ENCODE results near the gene PCARE. TPM values are rescaled to one million over a fixed set of nuclear protein-coding genes. Genes with fewer than 3 reads are reported as not detected.

PCARE gene
- total RNA-seq, 2 donors from 2014 or later = not detected

- no peak for DNase-seq
- no peaks in the 10 kb centered on the region for H3K9me3 ChIP-seq
- no peaks in the 10 kb centered on the region for H3K27me3 ChIP-seq
- H3K36me3 ChIP-seq = no peaks in the 10 kb centered on the region
- TF ChIP-seq, protein P1, sequence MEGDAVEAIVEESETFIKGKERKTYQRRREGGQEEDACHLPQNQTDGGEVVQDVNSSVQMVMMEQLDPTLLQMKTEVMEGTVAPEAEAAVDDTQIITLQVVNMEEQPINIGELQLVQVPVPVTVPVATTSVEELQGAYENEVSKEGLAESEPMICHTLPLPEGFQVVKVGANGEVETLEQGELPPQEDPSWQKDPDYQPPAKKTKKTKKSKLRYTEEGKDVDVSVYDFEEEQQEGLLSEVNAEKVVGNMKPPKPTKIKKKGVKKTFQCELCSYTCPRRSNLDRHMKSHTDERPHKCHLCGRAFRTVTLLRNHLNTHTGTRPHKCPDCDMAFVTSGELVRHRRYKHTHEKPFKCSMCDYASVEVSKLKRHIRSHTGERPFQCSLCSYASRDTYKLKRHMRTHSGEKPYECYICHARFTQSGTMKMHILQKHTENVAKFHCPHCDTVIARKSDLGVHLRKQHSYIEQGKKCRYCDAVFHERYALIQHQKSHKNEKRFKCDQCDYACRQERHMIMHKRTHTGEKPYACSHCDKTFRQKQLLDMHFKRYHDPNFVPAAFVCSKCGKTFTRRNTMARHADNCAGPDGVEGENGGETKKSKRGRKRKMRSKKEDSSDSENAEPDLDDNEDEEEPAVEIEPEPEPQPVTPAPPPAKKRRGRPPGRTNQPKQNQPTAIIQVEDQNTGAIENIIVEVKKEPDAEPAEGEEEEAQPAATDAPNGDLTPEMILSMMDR (IDR thresholded peaks at IDR 0.05) = no peak
- no peak overlapping the region for H3K4me3 ChIP-seq
- intact Hi-C loops (cut with DNase I) = no loop called here
- H3K9ac ChIP-seq (ENCODE audit: low read depth in 2 of 2, low read length in 2 of 2) = no peak overlapping the region
- H3K4me1 ChIP-seq = no peaks in the 10 kb centered on the region
- H3K27ac ChIP-seq = no peak overlapping the region
These were observed 5.8 kb downstream of the PCARE start for GRCh38 chr2:29068513-29068912.

- no peaks in the 10 kb centered on the region for H3K36me3 ChIP-seq
- TF ChIP-seq, protein P1 (IDR thresholded peaks at IDR 0.05) = no peak
- no peaks in the 10 kb centered on the region for H3K27me3 ChIP-seq
- H3K9ac ChIP-seq (ENCODE audit: low read depth in 2 of 2, low read length in 2 of 2) = no peak overlapping the region
- intact Hi-C loops (cut with DNase I) = no loop called here
- no peak for DNase-seq
- H3K4me3 ChIP-seq = no peak overlapping the region
- no peaks in the 10 kb centered on the region for H3K9me3 ChIP-seq
- no peaks in the 10 kb centered on the region for H3K4me1 ChIP-seq
- H3K27ac ChIP-seq = no peak overlapping the region
These were observed 7.2 kb downstream of the PCARE start for GRCh38 chr2:29066997-29067605.

GRCh38 chr2:29066271-29066860, 8.0 kb downstream of the PCARE start:
- no peaks in the 10 kb centered on the region for H3K27me3 ChIP-seq
- no peaks in the 10 kb centered on the region for H3K4me1 ChIP-seq
- DNase-seq = no peak
- H3K9me3 ChIP-seq = no peaks in the 10 kb centered on the region
- no peak overlapping the region for H3K27ac ChIP-seq
- no peaks in the 10 kb centered on the region for H3K36me3 ChIP-seq
- TF ChIP-seq, protein P1 (IDR thresholded peaks at IDR 0.05) = no peak
- no peak overlapping the region for H3K9ac ChIP-seq (ENCODE audit: low read depth in 2 of 2, low read length in 2 of 2)
- intact Hi-C loops (cut with DNase I) = no loop called here
- H3K4me3 ChIP-seq = no peak overlapping the region

DNA sequence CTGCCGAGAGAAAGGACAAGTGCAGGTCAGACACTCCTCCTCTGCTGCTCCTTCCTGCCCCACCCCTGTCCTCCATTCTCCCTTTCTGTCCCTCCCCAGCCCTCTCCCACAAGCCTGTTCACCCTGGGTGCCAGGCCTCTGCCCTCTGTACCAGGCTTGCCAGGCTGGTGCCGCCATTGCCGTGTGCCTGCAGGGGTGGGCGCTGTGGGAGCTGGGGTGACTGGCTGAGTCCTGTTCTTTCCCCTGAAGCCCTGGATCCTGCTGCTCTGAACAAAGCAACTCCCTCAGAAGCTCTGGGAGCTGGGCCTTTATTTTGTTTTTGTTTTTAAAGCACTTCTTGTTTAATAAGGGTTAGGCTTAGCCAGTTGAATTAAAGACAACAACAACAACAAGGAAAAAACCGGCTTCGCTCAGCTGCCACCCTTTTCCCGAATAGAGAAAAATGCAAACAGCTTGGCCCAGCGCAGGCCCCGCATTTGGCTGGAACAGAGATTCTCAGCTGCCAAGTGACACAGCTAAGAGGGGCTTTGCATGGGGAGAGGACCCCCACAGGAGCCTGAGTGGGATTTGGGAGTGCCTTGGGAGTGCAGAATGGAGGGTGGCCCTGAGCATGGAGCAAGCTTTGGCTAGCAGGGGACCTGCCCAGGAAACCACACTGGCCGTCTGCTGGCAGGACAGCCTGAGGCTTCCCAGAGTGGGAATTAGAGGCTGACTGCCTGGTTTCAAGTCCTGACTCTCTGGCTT, 9.1 kb downstream of the PCARE start:
- TF ChIP-seq, protein P1 (IDR thresholded peaks at IDR 0.05) = no peak
- no peaks in the 10 kb centered on the region for H3K4me1 ChIP-seq
- no peak overlapping the region for H3K4me3 ChIP-seq
- H3K27me3 ChIP-seq = no peaks in the 10 kb centered on the region
- H3K27ac ChIP-seq = no peak overlapping the region
- no peaks in the 10 kb centered on the region for H3K9me3 ChIP-seq
- H3K9ac ChIP-seq (ENCODE audit: low read depth in 2 of 2, low read length in 2 of 2) = no peak overlapping the region
- no peak for DNase-seq
- intact Hi-C loops (cut with DNase I) = no loop called here
- no peaks in the 10 kb centered on the region for H3K36me3 ChIP-seq

- Histone ChIP-seq H3K9me3 (no peaks in the 10 kb centered on the region), H3K4me3 (no peak overlapping the region), H3K36me3 (no peaks in the 10 kb centered on the region), H3K27ac (no peak overlapping the region), H3K9ac (ENCODE audit: low read depth in 2 of 2, low read length in 2 of 2) (no peak overlapping the region), H3K27me3 (no peaks in the 10 kb centered on the region), H3K4me1 (no peaks in the 10 kb centered on the region)
- TF ChIP-seq, protein P1 (IDR thresholded peaks at IDR 0.05) = no peak
- no peak for DNase-seq
- intact Hi-C loops (cut with DNase I) = no loop called here
These were observed 9.6 kb downstream of the PCARE start for GRCh38 chr2:29064746-29065067.
